IPS DF 6.9 (cell line): Measurements from ENCODE around the gene XRCC4.

Source experiments
- DNase-seq: peaks from one replicate; pipeline ENCODE4 v3.0.0-alpha.2; 2013; ENCODE audit warnings: low read depth, low spot score
- H3K27ac ChIP-seq: one replicate; pipeline ENCODE4 v1.5.1; 2013; ENCODE audit warnings: low read length, control low read depth
- H3K27me3 ChIP-seq: 2 replicates; pipeline ENCODE4 v1.6.1; 2013; ENCODE audit warnings: mild to moderate bottlenecking, low read length; ENCODE audit not compliant: control insufficient read depth, insufficient read depth
- H3K36me3 ChIP-seq: 2 replicates; pipeline ENCODE4 v1.6.1; 2013; ENCODE audit warnings: low read length; ENCODE audit not compliant: control insufficient read depth, insufficient read depth
- H3K4me1 ChIP-seq: 2 replicates; pipeline ENCODE4 v1.6.1; 2013; ENCODE audit warnings: low read length; ENCODE audit not compliant: control insufficient read depth, insufficient read depth
- H3K4me3 ChIP-seq: 2 replicates; pipeline ENCODE4 v1.5.1; 2013; ENCODE audit warnings: mild to moderate bottlenecking, low read length
- H3K9me3 ChIP-seq: 2 replicates; pipeline ENCODE4 v1.6.1; 2013; ENCODE audit warnings: low read length, inconsistent platforms; ENCODE audit not compliant: control insufficient read depth, insufficient read depth
- WGBS: extraction: QIAGEN DNeasy Blood & Tissue Kit; methylation state at CpG from one replicate; pipeline ENCODE4 v1.1.7; 2013; ENCODE audit warnings: mixed read lengths, missing lambda C conversion rate; ENCODE audit not compliant: insufficient read length, insufficient coverage; 5-methylcytosine and 5-hydroxymethylcytosine counted together

XRCC4 gene

GRCh38 chr5:83115816-83116215 is 38.5 kb downstream of the XRCC4 start:
- Histone ChIP-seq H3K36me3 (no peaks in the 10 kb centered on the region), H3K9me3 (no peaks in the 10 kb centered on the region; the same call in 1 of the 2 replicates), H3K4me3 (no peak overlapping the region), H3K27ac (no peak overlapping the region), H3K27me3 (no peaks in the 10 kb centered on the region), H3K4me1 (no peaks in the 10 kb centered on the region)
- no CpG with 5 or more reads among the region's 1 CpG for WGBS
- no peak for DNase-seq

DNA sequence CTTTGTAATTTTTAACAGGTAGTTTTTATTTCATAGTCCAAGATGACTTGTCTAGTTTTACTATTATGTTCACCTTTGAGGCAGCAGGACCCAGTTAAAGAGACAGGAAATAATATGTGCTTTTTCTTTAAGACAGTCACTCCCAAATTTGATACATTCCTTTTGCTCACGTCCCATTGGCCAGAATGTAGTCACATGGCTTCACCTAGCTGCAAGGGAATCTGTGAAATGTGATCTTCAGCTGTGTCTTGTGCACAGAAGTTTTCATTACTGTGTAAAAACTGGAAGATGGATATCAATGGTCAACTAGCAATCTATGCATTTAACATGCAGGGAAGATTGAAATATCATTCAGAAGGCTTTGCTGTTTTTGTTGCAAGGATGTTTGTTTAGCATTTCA is 41.1 kb downstream of the XRCC4 start:
- Histone ChIP-seq H3K4me1 (no peaks in the 10 kb centered on the region), H3K4me3 (no peak overlapping the region), H3K27me3 (no peaks in the 10 kb centered on the region), H3K36me3 (no peaks in the 10 kb centered on the region), H3K9me3 (no peaks in the 10 kb centered on the region; the same call in 1 of the 2 replicates), H3K27ac (no peak overlapping the region)
- WGBS = no CpG with 5 or more reads among the region's 1 CpG
- DNase-seq = no peak

- no peaks in the 10 kb centered on the region for H3K27me3 ChIP-seq
- H3K36me3 ChIP-seq = no peaks in the 10 kb centered on the region
- no peak overlapping the region for H3K27ac ChIP-seq
- no peaks in the 10 kb centered on the region for H3K4me1 ChIP-seq
- no peak for DNase-seq
- H3K9me3 ChIP-seq = no peaks in the 10 kb centered on the region; the same call in 1 of the 2 replicates
- WGBS = no CpG with 5 or more reads among the region's 1 CpG
- H3K4me3 ChIP-seq = no peak overlapping the region
Observed at GRCh38 chr5:83118976-83119375, 41.6 kb downstream of the XRCC4 start.

DNA sequence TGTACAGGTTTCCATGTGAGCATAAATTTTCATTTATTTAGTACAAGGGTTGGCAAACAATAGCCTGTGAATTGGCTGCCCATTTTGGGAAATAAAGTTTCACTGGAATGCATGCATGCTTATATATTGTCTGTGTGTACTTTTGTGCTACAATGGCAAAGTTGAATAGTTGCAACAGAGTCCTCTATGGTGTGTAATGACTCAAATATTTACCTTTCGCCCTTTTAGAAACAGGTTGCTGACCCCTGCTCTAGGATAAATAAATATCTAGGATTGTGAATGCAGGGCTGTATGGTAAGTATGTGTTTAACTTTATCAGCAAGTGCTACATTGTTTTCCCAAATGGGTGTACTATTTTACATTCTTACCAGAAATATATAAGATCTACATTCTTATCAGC is 47.2 kb downstream of the XRCC4 start:
- no peak for DNase-seq
- no CpG with 5 or more reads among the region's 1 CpG for WGBS
- H3K27ac ChIP-seq = no peak overlapping the region
- H3K4me3 ChIP-seq = no peak overlapping the region
- no peaks in the 10 kb centered on the region for H3K9me3 ChIP-seq
- H3K27me3 ChIP-seq = no peaks in the 10 kb centered on the region
- H3K36me3 ChIP-seq = no peaks in the 10 kb centered on the region
- no peaks in the 10 kb centered on the region for H3K4me1 ChIP-seq

- H3K27ac ChIP-seq = no peak overlapping the region
- H3K4me3 ChIP-seq = no peak overlapping the region
- no peaks in the 10 kb centered on the region for H3K4me1 ChIP-seq
- no peaks in the 10 kb centered on the region for H3K27me3 ChIP-seq
- no peaks in the 10 kb centered on the region for H3K9me3 ChIP-seq
- no CpG with 5 or more reads among the region's 7 CpGs for WGBS
- H3K36me3 ChIP-seq = no peaks in the 10 kb centered on the region
- no peak for DNase-seq
Observed at GRCh38 chr5:83125560-83125959, 48.2 kb downstream of the XRCC4 start.

- no peaks in the 10 kb centered on the region for H3K9me3 ChIP-seq
- no peaks in the 10 kb centered on the region for H3K4me1 ChIP-seq
- no peak overlapping the region for H3K27ac ChIP-seq
- no peak overlapping the region for H3K4me3 ChIP-seq
- WGBS = no CpG with 5 or more reads among the region's 2 CpGs
- no peak for DNase-seq
- H3K27me3 ChIP-seq = no peaks in the 10 kb centered on the region
- no peaks in the 10 kb centered on the region for H3K36me3 ChIP-seq
Observed at GRCh38 chr5:83126501-83126900, 49.2 kb downstream of the XRCC4 start.

DNA sequence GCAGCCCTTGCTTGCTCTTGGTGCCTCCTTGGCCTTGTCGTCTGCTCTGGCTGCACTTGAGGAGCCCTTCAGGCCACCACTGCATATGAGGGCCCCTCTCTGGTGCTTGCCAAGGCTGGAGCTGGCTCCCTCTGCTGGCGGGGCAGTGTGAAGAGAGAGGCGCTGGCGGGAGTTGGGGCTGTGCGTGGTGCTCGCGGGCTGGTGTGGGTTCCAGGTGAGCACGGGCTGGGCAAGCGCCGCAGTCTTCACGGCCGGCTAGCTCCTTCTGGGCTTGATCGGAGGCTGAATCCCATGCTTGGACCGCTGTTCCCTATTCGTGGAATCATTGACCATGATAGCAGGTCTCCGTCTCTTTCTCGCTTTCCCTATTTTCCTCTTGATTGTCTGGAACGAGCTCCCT is 56.5 kb downstream of the XRCC4 start:
- no CpG with 5 or more reads among the region's 18 CpGs for WGBS
- Histone ChIP-seq H3K27ac (no peak overlapping the region), H3K36me3 (no peaks in the 10 kb centered on the region), H3K4me1 (no peaks in the 10 kb centered on the region; the same call in 1 of the 2 replicates), H3K27me3 (no peaks in the 10 kb centered on the region), H3K4me3 (no peak overlapping the region), H3K9me3 (no peaks in the 10 kb centered on the region)
- no peak for DNase-seq

DNA sequence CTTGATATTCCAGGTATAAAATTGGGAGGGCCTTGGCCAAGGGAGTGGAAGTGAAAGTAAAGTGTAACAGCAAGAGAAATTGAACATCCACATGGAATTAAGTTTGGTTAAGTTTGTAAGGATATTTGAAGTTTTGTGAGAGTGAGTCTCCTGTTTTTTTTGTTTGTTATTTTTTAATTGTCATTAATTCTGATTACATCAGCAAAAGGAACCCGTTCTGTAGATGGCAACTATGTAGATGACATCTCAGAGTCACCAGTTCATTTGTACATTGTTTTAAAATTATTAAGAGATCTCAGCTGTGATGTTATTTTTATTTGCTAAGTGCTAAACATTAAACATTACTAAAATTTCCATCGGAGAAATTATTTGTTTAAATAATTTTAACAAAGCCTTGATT is 65.2 kb downstream of the XRCC4 start:
- Histone ChIP-seq H3K4me3 (no peak overlapping the region), H3K4me1 (no peaks in the 10 kb centered on the region), H3K27ac (no peak overlapping the region), H3K9me3 (no peaks in the 10 kb centered on the region), H3K36me3 (no peaks in the 10 kb centered on the region), H3K27me3 (no peaks in the 10 kb centered on the region)
- WGBS = no CpG with 5 or more reads among the region's 2 CpGs
- DNase-seq = no peak

GRCh38 chr5:83145241-83145640 is 67.9 kb downstream of the XRCC4 start:
- H3K4me1 ChIP-seq = no peaks in the 10 kb centered on the region
- no peaks in the 10 kb centered on the region for H3K9me3 ChIP-seq
- no peak overlapping the region for H3K27ac ChIP-seq
- no peaks in the 10 kb centered on the region for H3K36me3 ChIP-seq
- no peak for DNase-seq
- H3K27me3 ChIP-seq = no peaks in the 10 kb centered on the region
- H3K4me3 ChIP-seq = no peak overlapping the region

- Histone ChIP-seq H3K4me1 (no peaks in the 10 kb centered on the region), H3K36me3 (no peaks in the 10 kb centered on the region), H3K9me3 (no peaks in the 10 kb centered on the region), H3K27me3 (no peaks in the 10 kb centered on the region), H3K27ac (no peak overlapping the region), H3K4me3 (no peak overlapping the region)
- DNase-seq = no peak
Observed at GRCh38 chr5:83145882-83146331, 68.6 kb downstream of the XRCC4 start.

- H3K27me3 ChIP-seq = no peaks in the 10 kb centered on the region
- no peak overlapping the region for H3K27ac ChIP-seq
- no peak for DNase-seq
- no peak overlapping the region for H3K4me3 ChIP-seq
- H3K4me1 ChIP-seq = no peaks in the 10 kb centered on the region
- WGBS = no CpG with 5 or more reads among the region's 4 CpGs
- H3K9me3 ChIP-seq = no peaks in the 10 kb centered on the region
- no peaks in the 10 kb centered on the region for H3K36me3 ChIP-seq
Observed at GRCh38 chr5:83146441-83146840, 69.1 kb downstream of the XRCC4 start.
